Measurements from ENCODE around the gene BAIAP2L2.

GRCh38 chr22:38127869-38128268 lies 17.4 kb upstream of the BAIAP2L2 start:
- TF ChIP-seq CTCF (IDR thresholded peaks at IDR 0.05; ENCODE audit: poor library complexity, severe bottlenecking) (no peak), POLR2AphosphoS5 (IDR thresholded peaks at IDR 0.05) (no peak), EZH2 (IDR thresholded peaks at IDR 0.05; ENCODE audit: borderline replicate concordance, insufficient read depth, low read length, poor library complexity, severe bottlenecking) (no peak), RAD21 (conservative IDR thresholded peaks at IDR 0.05) (no peak)

Data from neural cell (in vitro differentiated cells).